Stimulated activated CD8-positive, alpha-beta memory T cell treated with anti-CD3 and anti-CD28 coated beads, Interleukin-7, amount 100 ng/mL, for 4 hours (primary cell): ENCODE data around the gene DCANP1.

Experiments
- DNase-seq, 2 donors: peaks; one replicate each; pipeline ENCODE4 v3.0.0-alpha.2; 2020; ENCODE audit warnings: low read depth in 2 of 2

DCANP1 gene

GRCh38 chr5:135457424-135458071 lies 10.4 kb upstream of the DCANP1 start:
- peak; percentile 8 to 23 for DNase-seq

GRCh38 chr5:135456238-135457099 lies 9.3 kb upstream of the DCANP1 start:
- DNase-seq: no peak

- DNase-seq: no peak
Measured at GRCh38 chr5:135455876-135456237, 8.7 kb upstream of the DCANP1 start.

GRCh38 chr5:135454946-135455345 lies 7.8 kb upstream of the DCANP1 start:
- DNase-seq: no peak

- DNase-seq: no peak
Measured at GRCh38 chr5:135453613-135454012, 6.5 kb upstream of the DCANP1 start.

- DNase-seq: no peak
Measured at GRCh38 chr5:135452321-135453030, 5.3 kb upstream of the DCANP1 start, which contains the start of gene TIFAB. Gene TIFAB (minus strand): TSS chr5:135452351. CDS start chr5:135449939, 2,412 bp downstream.

GRCh38 chr5:135451581-135452320 lies 4.6 kb upstream of the DCANP1 start:
- no peak for DNase-seq

- no peak for DNase-seq
Measured at GRCh38 chr5:135450952-135451351, 3.8 kb upstream of the DCANP1 start.

GRCh38 chr5:135450336-135450735 lies 3.2 kb upstream of the DCANP1 start:
- no peak for DNase-seq

- DNase-seq: no peak
Measured at GRCh38 chr5:135449644-135450043, 2.5 kb upstream of the DCANP1 start.

- no peak for DNase-seq
Measured at GRCh38 chr5:135448791-135449507, 1.8 kb upstream of the DCANP1 start.

- DNase-seq: no peak
Measured at GRCh38 chr5:135448071-135448739, 1.1 kb upstream of the DCANP1 start.

- no peak for DNase-seq
Measured at GRCh38 chr5:135446615-135447014, 533 bp downstream of the DCANP1 start.

GRCh38 chr5:135446206-135446605 lies 942 bp downstream of the DCANP1 start:
- no peak for DNase-seq

GRCh38 chr5:135445306-135445985 lies 1.7 kb downstream of the DCANP1 start:
- DNase-seq: no peak

- no peak for DNase-seq
Measured at GRCh38 chr5:135444881-135445280, 2.3 kb downstream of the DCANP1 start.

- no peak for DNase-seq
Measured at GRCh38 chr5:135444360-135444759, 2.8 kb downstream of the DCANP1 start.

- no peak for DNase-seq
Measured at GRCh38 chr5:135443161-135443960, 3.8 kb downstream of the DCANP1 start.
